ENCODE data around the gene NRG3.

NRG3 gene

DNA sequence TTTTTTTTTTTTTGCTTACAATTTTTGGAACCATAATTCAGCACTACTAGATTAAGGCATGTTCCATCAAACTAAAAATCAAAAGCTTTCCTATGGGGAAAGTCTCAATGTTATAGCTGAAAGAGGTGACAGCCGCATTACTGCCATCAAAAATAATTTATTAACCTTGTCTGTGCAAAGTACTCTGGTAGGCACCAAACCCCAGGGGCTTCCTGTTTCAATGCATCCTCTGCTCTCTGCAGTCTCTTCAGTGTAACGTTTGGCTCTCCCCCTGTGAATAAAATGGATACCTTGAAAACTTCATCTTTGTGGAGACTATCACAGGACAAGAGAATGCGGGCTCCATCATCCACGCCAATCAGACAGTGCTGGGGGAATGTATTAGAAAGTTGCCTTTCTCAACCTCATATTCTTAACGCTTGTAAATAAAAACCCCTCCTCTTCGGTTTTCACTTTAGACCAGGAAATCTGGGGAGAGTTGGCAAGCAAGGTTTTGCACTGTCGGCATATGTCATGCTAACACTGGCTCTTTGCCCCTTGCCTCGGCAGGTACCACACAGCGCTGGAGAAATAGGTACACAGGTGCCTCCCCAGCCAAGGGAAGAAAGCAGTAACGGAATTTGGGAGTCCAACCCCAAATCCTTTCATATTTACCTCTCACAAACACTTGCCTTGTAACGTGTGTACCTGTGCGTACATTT lies 1.6 kb upstream of the NRG3 start:
- TF ChIP-seq SPI1 (IDR thresholded peaks at IDR 0.05; ENCODE audit: borderline replicate concordance, low read depth) = no peak
- TF ChIP-seq, protein P1, sequence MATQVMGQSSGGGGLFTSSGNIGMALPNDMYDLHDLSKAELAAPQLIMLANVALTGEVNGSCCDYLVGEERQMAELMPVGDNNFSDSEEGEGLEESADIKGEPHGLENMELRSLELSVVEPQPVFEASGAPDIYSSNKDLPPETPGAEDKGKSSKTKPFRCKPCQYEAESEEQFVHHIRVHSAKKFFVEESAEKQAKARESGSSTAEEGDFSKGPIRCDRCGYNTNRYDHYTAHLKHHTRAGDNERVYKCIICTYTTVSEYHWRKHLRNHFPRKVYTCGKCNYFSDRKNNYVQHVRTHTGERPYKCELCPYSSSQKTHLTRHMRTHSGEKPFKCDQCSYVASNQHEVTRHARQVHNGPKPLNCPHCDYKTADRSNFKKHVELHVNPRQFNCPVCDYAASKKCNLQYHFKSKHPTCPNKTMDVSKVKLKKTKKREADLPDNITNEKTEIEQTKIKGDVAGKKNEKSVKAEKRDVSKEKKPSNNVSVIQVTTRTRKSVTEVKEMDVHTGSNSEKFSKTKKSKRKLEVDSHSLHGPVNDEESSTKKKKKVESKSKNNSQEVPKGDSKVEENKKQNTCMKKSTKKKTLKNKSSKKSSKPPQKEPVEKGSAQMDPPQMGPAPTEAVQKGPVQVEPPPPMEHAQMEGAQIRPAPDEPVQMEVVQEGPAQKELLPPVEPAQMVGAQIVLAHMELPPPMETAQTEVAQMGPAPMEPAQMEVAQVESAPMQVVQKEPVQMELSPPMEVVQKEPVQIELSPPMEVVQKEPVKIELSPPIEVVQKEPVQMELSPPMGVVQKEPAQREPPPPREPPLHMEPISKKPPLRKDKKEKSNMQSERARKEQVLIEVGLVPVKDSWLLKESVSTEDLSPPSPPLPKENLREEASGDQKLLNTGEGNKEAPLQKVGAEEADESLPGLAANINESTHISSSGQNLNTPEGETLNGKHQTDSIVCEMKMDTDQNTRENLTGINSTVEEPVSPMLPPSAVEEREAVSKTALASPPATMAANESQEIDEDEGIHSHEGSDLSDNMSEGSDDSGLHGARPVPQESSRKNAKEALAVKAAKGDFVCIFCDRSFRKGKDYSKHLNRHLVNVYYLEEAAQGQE (IDR thresholded peaks at IDR 0.05; ENCODE audit: insufficient replicate concordance, low read depth) = no peak
- no peak for TF ChIP-seq GABPA (IDR thresholded peaks at IDR 0.05; ENCODE audit: low read depth)
- TF ChIP-seq, protein P2, sequence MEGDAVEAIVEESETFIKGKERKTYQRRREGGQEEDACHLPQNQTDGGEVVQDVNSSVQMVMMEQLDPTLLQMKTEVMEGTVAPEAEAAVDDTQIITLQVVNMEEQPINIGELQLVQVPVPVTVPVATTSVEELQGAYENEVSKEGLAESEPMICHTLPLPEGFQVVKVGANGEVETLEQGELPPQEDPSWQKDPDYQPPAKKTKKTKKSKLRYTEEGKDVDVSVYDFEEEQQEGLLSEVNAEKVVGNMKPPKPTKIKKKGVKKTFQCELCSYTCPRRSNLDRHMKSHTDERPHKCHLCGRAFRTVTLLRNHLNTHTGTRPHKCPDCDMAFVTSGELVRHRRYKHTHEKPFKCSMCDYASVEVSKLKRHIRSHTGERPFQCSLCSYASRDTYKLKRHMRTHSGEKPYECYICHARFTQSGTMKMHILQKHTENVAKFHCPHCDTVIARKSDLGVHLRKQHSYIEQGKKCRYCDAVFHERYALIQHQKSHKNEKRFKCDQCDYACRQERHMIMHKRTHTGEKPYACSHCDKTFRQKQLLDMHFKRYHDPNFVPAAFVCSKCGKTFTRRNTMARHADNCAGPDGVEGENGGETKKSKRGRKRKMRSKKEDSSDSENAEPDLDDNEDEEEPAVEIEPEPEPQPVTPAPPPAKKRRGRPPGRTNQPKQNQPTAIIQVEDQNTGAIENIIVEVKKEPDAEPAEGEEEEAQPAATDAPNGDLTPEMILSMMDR (IDR thresholded peaks at IDR 0.05; ENCODE audit: insufficient read depth, low read length) = no peak
- no peak for TF ChIP-seq POLR2AphosphoS5 (IDR thresholded peaks at IDR 0.05; ENCODE audit: low read depth)
- Histone ChIP-seq H3K4me3 (replicated peaks; ENCODE audit: insufficient read depth, low read length) (no peak overlapping the region), H3K27ac (replicated peaks) (no peak overlapping the region), H3K27me3 (ENCODE audit: insufficient read depth, poor library complexity, severe bottlenecking) (peaks cover 30% of the 10 kb centered on the region)
- no peak for DNase-seq (ENCODE audit: low read depth in 1 of 2, low spot score in 1 of 2)

DNA sequence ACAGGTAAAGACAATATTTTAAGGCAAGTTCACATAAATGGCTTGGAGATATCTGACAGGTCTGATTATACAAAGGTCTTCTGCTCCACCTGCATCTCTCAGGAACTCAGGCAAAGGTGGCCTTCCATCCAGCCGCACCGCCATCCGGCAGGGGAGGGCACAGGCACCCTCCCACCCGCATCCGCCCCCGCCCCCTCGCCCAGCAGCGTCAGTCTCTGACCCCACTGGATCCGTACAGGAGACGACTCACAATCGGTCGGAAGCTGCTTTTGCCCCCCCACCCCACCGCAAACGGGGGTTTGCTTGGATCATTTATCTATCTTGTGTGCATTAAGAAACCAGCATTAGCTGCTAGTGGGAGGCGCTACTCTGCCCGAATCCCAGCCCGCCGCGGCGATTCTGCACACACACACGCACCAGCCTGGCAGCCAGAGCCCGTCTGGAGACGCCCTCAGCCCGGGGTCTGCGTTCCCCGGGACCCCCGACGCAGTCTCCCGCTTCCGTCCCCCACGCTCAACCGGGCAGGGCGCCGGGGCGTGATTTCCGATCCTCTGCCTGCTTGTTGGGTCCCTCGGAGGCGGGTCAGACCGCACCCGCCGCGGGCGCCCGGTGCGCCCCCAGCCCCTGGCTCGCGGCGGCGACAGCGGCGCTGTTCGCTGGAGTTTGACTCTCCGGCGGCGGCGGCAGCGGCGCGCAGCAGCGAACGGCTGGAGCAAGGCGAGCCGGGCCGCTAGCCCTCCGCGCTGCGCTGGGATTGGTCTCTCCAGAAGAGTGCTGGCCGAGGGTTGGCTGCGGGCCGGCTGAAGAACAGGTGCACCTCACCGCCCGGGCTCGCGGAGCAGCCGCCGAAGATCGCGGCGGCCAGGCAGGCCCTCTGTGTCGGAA lies 820 bp upstream of the NRG3 start:
- Histone ChIP-seq H3K27me3 (ENCODE audit: insufficient read depth, poor library complexity, severe bottlenecking) (peaks cover 30% of the 10 kb centered on the region), H3K27ac (replicated peaks) (no peak overlapping the region), H3K4me3 (replicated peaks; ENCODE audit: insufficient read depth, low read length) (no peak overlapping the region)
- TF ChIP-seq SPI1 (IDR thresholded peaks at IDR 0.05; ENCODE audit: borderline replicate concordance, low read depth) = no peak
- TF ChIP-seq, protein P2 (IDR thresholded peaks at IDR 0.05; ENCODE audit: insufficient read depth, low read length) = no peak
- DNase-seq (ENCODE audit: low read depth in 1 of 2, low spot score in 1 of 2) = no peak

GRCh38 chr10:81875467-81876252 lies 666 bp downstream of the NRG3 start:
- Histone ChIP-seq H3K27ac (replicated peaks) (no peak overlapping the region), H3K4me3 (replicated peaks; ENCODE audit: insufficient read depth, low read length) (no peak overlapping the region), H3K27me3 (ENCODE audit: insufficient read depth, poor library complexity, severe bottlenecking) (peaks cover 31% of the 10 kb centered on the region)
- no peak for TF ChIP-seq GABPA (IDR thresholded peaks at IDR 0.05; ENCODE audit: low read depth)
- TF ChIP-seq, protein P1 (IDR thresholded peaks at IDR 0.05; ENCODE audit: insufficient replicate concordance, low read depth) = no peak
- TF ChIP-seq, protein P2 (IDR thresholded peaks at IDR 0.05; ENCODE audit: insufficient read depth, low read length) = no peak
- TF ChIP-seq POLR2AphosphoS5 (IDR thresholded peaks at IDR 0.05; ENCODE audit: low read depth) = no peak
- TF ChIP-seq SPI1 (IDR thresholded peaks at IDR 0.05; ENCODE audit: borderline replicate concordance, low read depth) = no peak
- no peak for DNase-seq (ENCODE audit: low read depth in 1 of 2, low spot score in 1 of 2)
